Gastrocnemius medialis (tissue), 4 donors: ENCODE results near the gene GSAP.

ENCODE experiments used
- CTCF ChIP-seq, 5 experiments: fragments of 450-650 bp in 3 of 5; fragments of 200-600 bp in 2 of 5; sonication (generic) in 2 of 5; IDR thresholded peaks in 4 of 5; conservative IDR thresholded peaks in 1 of 5; 1 replicate in 4 of 5; 2 replicates in 1 of 5; pipeline ENCODE4 v1.5.1; 2016 to 2019; ENCODE audit warnings: antibody characterized with exemption in 5 of 5, mild to moderate bottlenecking in 3 of 5, moderate library complexity in 3 of 5
- POLR2A ChIP-seq, 2 donors: fragments of 450-650 bp; IDR thresholded peaks; one replicate each; pipeline ENCODE4 v1.6.1; 2017; ENCODE audit warnings: antibody characterized with exemption in 2 of 2, mild to moderate bottlenecking in 2 of 2, moderate library complexity in 2 of 2

DNA sequence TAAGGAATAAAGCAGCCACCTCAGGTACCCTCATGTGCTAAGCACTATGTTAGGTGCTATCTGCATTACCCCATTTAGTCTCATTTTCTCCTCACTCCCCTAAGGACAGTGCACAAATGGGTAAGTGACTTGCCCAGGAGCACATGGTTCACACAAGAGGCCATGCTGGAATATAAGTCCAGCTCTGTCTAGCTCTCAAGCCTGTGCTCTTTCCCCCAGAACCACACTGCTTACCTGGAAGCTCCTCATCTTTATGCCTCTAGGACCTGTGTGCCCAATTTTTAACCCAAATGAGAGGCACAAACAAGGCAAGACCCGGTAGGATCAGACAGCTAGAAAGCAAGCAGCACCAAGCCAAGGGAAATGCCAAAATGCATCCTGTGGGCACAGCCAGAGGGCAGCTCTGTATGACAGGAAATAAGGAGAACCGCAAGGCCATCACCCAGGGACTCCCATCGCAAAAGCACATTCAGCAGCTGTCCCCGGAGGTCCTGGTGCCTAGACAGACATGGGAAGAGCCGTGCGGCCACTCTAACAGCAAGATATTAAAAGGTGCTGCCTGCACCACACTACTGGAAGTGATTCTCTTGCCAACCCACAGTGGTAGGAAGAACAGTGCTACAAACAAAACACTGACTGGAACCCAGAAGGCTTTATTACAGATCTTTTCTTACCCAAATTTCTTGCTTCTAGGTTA is 88.1 kb downstream of the GSAP start:
- TF ChIP-seq CTCF (IDR thresholded peaks at IDR 0.05 in 4 of 5, conservative IDR thresholded peaks at IDR 0.05 in 1 of 5) (no peak), POLR2A (IDR thresholded peaks at IDR 0.05) (no peak)
